K562 (cell line): ENCODE data around the gene EXOC4. TPM values are rescaled to one million over a fixed set of nuclear protein-coding genes. Genes with fewer than 3 reads are reported as not detected.

Experiments used
- ATAC-seq: fragments of 200-7000 bp; cut with Tn5 transposase; 3 replicates; pipeline ENCODE4 v1.9.1; 2020; ENCODE audit warnings: moderate library complexity
- BruUV-seq: library from RNA; stranded (reverse); fragments of 400-500 nt; replicated peaks from 2 replicates; lab custom pipeline; 2021; lab: Mats Ljungman, UMichigan
- CTCF ChIA-PET: fragments of 300-600 bp; formaldehyde crosslinking; extraction: SDS; loops from one replicate; lab custom pipeline; 2021; ENCODE audit warnings: low intra/inter-chr PET ratio; lab: Yijun Ruan, JAX
- POLR2A ChIA-PET: fragments of 300-600, 350-650 bp; sonication (Branson Sonifier 250); formaldehyde crosslinking; extraction: SDS; loops from one replicate; lab custom pipeline; 2021; ENCODE audit warnings: antibody characterized with exemption, inconsistent platforms; lab: Yijun Ruan, JAX
- DNase-seq, 4 experiments: peaks; one replicate each; pipeline versions ENCODE4 v3.0.0 to v3.0.0-alpha.2; 2011 to 2018; ENCODE audit warnings: low spot score in 3 of 4, mixed read lengths in 3 of 4; ENCODE audit errors: extremely low read depth in 1 of 4
- FAIRE-seq: peaks from 2 replicates; lab custom pipeline; 2011; peaks lifted over from hg19 to GRCh38; lab: Jason Lieb, UNC
- H2AFZ ChIP-seq: 2 replicates; pipeline ENCODE4 v1.6.0; 2011; ENCODE audit warnings: low read depth, low read length, control low read depth, inconsistent platforms
- H3K27ac ChIP-seq: fragments of 200-600 bp; 3 replicates; pipeline ENCODE4 v1.8.0; 2011; ENCODE audit warnings: low read depth, mild to moderate bottlenecking, control low read depth, inconsistent platforms, low read length, moderate library complexity, mixed read lengths; ENCODE audit errors: extremely low read depth
- H3K27me3 ChIP-seq, 2 experiments: fragments of 300-600 bp in 1 of 2; 2 replicates in 1 of 2; 3 replicates in 1 of 2; pipeline versions ENCODE4 v1.6.0 to v1.8.0; 2011; ENCODE audit warnings: inconsistent platforms in 2 of 2, low read length in 2 of 2, mild to moderate bottlenecking in 1 of 2, mixed read lengths in 1 of 2, moderate library complexity in 1 of 2; ENCODE audit not compliant: control insufficient read depth in 2 of 2, insufficient read depth in 2 of 2
- H3K36me3 ChIP-seq: fragments of 300-600 bp; 3 replicates; pipeline ENCODE4 v1.8.0; 2011; ENCODE audit warnings: mild to moderate bottlenecking, low read length, inconsistent platforms; ENCODE audit not compliant: control insufficient read depth, insufficient read depth
- H3K4me1 ChIP-seq, 2 experiments: fragments of 200-600 bp in 1 of 2; replicated peaks in 1 of 2; 2 replicates in 1 of 2; 3 replicates in 1 of 2; pipeline versions ENCODE4 v1.5.1 to v1.8.0; 2011; ENCODE audit warnings: inconsistent platforms in 2 of 2, low read length in 2 of 2, mild to moderate bottlenecking in 1 of 2, mixed read lengths in 1 of 2, moderate library complexity in 1 of 2; ENCODE audit not compliant: control insufficient read depth in 2 of 2, insufficient read depth in 2 of 2
- H3K4me2 ChIP-seq: 2 replicates; pipeline ENCODE4 v1.6.1; 2011; ENCODE audit warnings: low read length, control low read depth, inconsistent platforms, mixed read lengths; ENCODE audit not compliant: insufficient read depth
- H3K4me3 ChIP-seq: fragments of 200-600 bp; sonication (generic), shearing (Covaris generic); 2 replicates; pipeline ENCODE4 v1.5.1; 2016; ENCODE audit warnings: control low read depth, inconsistent platforms
- H3K79me2 ChIP-seq: fragments of 200-600 bp; 3 replicates; pipeline ENCODE4 v1.8.0; 2011; ENCODE audit warnings: low read length, inconsistent platforms; ENCODE audit not compliant: control insufficient read depth, insufficient read depth
- H3K9ac ChIP-seq, 2 experiments: 2 replicates each; pipeline versions ENCODE4 v1.6.0 to v1.6.1; 2011; ENCODE audit warnings: low read depth in 2 of 2, low read length in 2 of 2, control low read depth in 1 of 2, inconsistent platforms in 1 of 2, mild to moderate bottlenecking in 1 of 2, mixed read lengths in 1 of 2; ENCODE audit not compliant: insufficient read depth in 1 of 2
- H3K9me1 ChIP-seq: one replicate; pipeline ENCODE4 v1.6.0; 2011; ENCODE audit warnings: inconsistent platforms, mild to moderate bottlenecking, low read length, moderate library complexity; ENCODE audit not compliant: control insufficient read depth, insufficient read depth
- H3K9me3 ChIP-seq: replicated peaks from 2 replicates; pipeline ENCODE4 v1.5.1; 2011; ENCODE audit warnings: low read depth, low read length, inconsistent platforms; ENCODE audit not compliant: control insufficient read depth, insufficient read depth
- H4K20me1 ChIP-seq: replicated peaks from 2 replicates; pipeline ENCODE4 v1.6.1; 2011; ENCODE audit warnings: low read length, inconsistent platforms, mixed read lengths; ENCODE audit not compliant: control insufficient read depth, insufficient read depth
- ESRRB ChIP-seq: fragments of 250-450 bp; sonication (Bioruptor Pico); IDR thresholded peaks from 2 replicates; pipeline ENCODE4 v1.5.0; 2020; ENCODE audit warnings: mild to moderate bottlenecking, moderate library complexity, borderline replicate concordance
- FOXJ3 ChIP-seq: sonication (generic); formaldehyde crosslinking; IDR thresholded peaks from 2 replicates; pipeline ENCODE4 v1.4.0; 2020; ENCODE audit warnings: mild to moderate bottlenecking, missing genetic modification reagents
- GATAD2B ChIP-seq: fragments of 450-650 bp; IDR thresholded peaks from 2 replicates; pipeline ENCODE4 v1.6.1; 2017; ENCODE audit warnings: mild to moderate bottlenecking, borderline replicate concordance
- NFIC ChIP-seq: fragments of 450-650 bp; IDR thresholded peaks from 2 replicates; pipeline ENCODE4 v1.6.1; 2017; ENCODE audit warnings: mild to moderate bottlenecking, inconsistent platforms
- NFYB ChIP-seq: IDR thresholded peaks from 2 replicates; pipeline ENCODE4 v1.6.1; 2011; ENCODE audit warnings: mild to moderate bottlenecking, moderate library complexity; ENCODE audit not compliant: insufficient read length; ENCODE audit errors: extremely low read depth
- NONO ChIP-seq, 2 experiments: fragments of 200-400 bp in 1 of 2; fragments of 450-650 bp in 1 of 2; formaldehyde crosslinking in 1 of 2; IDR thresholded peaks; 2 replicates each; pipeline ENCODE4 v1.6.1; 2017; ENCODE audit warnings: low read depth in 2 of 2, mild to moderate bottlenecking in 2 of 2, moderate library complexity in 2 of 2, low read length in 1 of 2
- RBM34 ChIP-seq: fragments of 200-400 bp; formaldehyde crosslinking; IDR thresholded peaks from 2 replicates; pipeline ENCODE4 v1.6.1; 2018; ENCODE audit warnings: low read length, borderline replicate concordance; ENCODE audit not compliant: insufficient read depth
- SAFB2 ChIP-seq: fragments of 200-400 bp; formaldehyde crosslinking; IDR thresholded peaks from 2 replicates; pipeline ENCODE4 v1.6.1; 2018; ENCODE audit warnings: borderline replicate concordance, low read length, low read depth, moderate library complexity; ENCODE audit not compliant: severe bottlenecking
- ZFP30 ChIP-seq: fragments of 250-450 bp; sonication (Bioruptor Pico); IDR thresholded peaks from 2 replicates; pipeline ENCODE4 v1.8.0; 2022; ENCODE audit warnings: moderate library complexity, mild to moderate bottlenecking, inconsistent platforms, borderline replicate concordance
- ZNF583 ChIP-seq: fragments of 250-450 bp; sonication (Bioruptor Pico); IDR thresholded peaks from 2 replicates; pipeline ENCODE4 v1.4.0; 2020
- ZNF589 ChIP-seq: fragments of 200-800 bp; sonication (Bioruptor generic); IDR thresholded peaks from 2 replicates; pipeline ENCODE4 v1.6.1; 2016; ENCODE audit warnings: low read depth, missing genetic modification characterization, missing compliant biosample characterization
- ZNF717 ChIP-seq: fragments of 250-450 bp; sonication (Bioruptor Pico); IDR thresholded peaks from 2 replicates; pipeline ENCODE4 v1.5.0; 2021
- ZNF785 ChIP-seq: fragments of 250-450 bp; sonication (Bioruptor Pico); IDR thresholded peaks from 2 replicates; pipeline ENCODE4 v1.4.0; 2020; ENCODE audit warnings: mild to moderate bottlenecking
- WGBS: fragments of 100-300 bp; shearing (Covaris generic); methylation state at CpG from one replicate; pipeline ENCODE4 v1.1.6; 2016; ENCODE audit warnings: low coverage, mixed read lengths; ENCODE audit not compliant: insufficient coverage; ENCODE audit errors: missing lambda C conversion rate; 5-methylcytosine and 5-hydroxymethylcytosine counted together
- in situ Hi-C: fragments of 300-500 bp; cut with MboI; formaldehyde crosslinking; loops from 4 replicates; pipeline ENCODE4 v1.15.0; 2018; ENCODE audit warnings: inconsistent platforms, mixed read lengths
- intact Hi-C: fragments of 100-400 bp; cut with micrococcal nuclease; formaldehyde crosslinking; loops from 2 replicates; pipeline ENCODE4 v1.14.2; 2022
- polyA plus RNA-seq, 8 experiments: library from polyadenylated mRNA; depleted of rRNA in 4 of 8; stranded (reverse) in 5 of 8; unstranded in 3 of 8; fragments of >200 nt; fragmentation: Nextera tagmentation in 2 of 8; fragmentation: Illumina TruSeq in 1 of 8; extraction: Ambion mirVana in 2 of 8; extraction: Trizol in 1 of 8; gene quantifications; 2 replicates each; pipeline versions ENCODE4 v1.2.1 to v1.2.3, GENCODE V29; 2011 to 2014; ENCODE audit warnings: inconsistent platforms in 1 of 8, missing spikeins in 1 of 8
- total RNA-seq, 7 experiments: library from RNA; depleted of rRNA in 6 of 7; stranded (reverse); fragments of >200 nt in 6 of 7; fragmentation: Illumina TruSeq in 2 of 7; extraction: Trizol in 2 of 7; gene quantifications; 2 replicates each; pipeline versions ENCODE4 v1.2.1 to v1.2.3, GENCODE V29; 2011 to 2021; ENCODE audit warnings: low replicate concordance in 1 of 7
- TF ChIP-seq, protein P1 (sequence below): IDR thresholded peaks from 2 replicates; pipeline ENCODE4 v1.6.1; 2012; ENCODE audit warnings: low read depth, low read length, improper control_type of control experiment, borderline replicate concordance

EXOC4 gene
- total and polyA plus RNA-seq, 9 of the 15 experiments (the other 6 are each of a cell fraction or from before 2014, with no cell fraction given) = 18.5 to 73.1 (median 46.6) TPM

DNA sequence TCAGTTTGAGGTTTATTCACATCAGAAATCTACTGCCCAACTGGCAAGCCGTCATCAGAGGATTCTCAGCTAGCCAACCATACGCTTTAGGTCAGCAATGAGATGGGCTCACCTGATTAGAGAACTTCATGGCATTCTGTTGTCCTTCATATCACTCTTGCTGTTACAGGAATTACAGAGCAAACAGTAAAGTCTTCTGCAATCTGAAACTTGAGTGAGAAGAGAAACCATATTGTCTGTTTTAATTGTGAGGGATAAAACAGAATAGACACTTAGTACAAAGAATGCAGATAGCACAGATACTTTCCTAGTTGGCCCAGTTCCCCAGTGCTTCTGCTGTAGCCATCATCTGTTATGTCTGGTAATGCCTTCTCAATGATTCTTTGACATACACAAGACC lies 366.6 kb downstream of the EXOC4 start:
- ATAC-seq = no peak
- H3K36me3 ChIP-seq = no peaks in the 10 kb centered on the region
- H4K20me1 ChIP-seq = no peaks in the 10 kb centered on the region
- H3K4me1 ChIP-seq = no peaks in the 10 kb centered on the region
- H3K9ac ChIP-seq = no peak overlapping the region
- no peak for FAIRE-seq
- H3K4me3 ChIP-seq = no peak overlapping the region
- intact Hi-C loops = no loop called here
- in situ Hi-C loops = no loop called here
- POLR2A ChIA-PET = no interaction called here
- H3K9me3 ChIP-seq = no peaks in the 10 kb centered on the region
- CTCF ChIA-PET = no interaction called here
- H3K9me1 ChIP-seq = no peaks in the 10 kb centered on the region
- H2AFZ ChIP-seq = no peak overlapping the region
- H3K4me2 ChIP-seq = no peak overlapping the region
- WGBS = 74% methylated on average over 2 of the region's 2 CpGs
- DNase-seq = no peak
- no TSS peak for BruUV-seq
- H3K27ac ChIP-seq = no peak overlapping the region
- TF ChIP-seq NFYB = no peak
- TF ChIP-seq ZNF589 (CRISPR knock-in tag) = no peak
- no peak for TF ChIP-seq FOXJ3 (CRISPR knock-in tag)
- TF ChIP-seq ZNF785 (CRISPR knock-in tag) = no peak
- TF ChIP-seq NFIC = no peak
- TF ChIP-seq ZFP30 (CRISPR knock-in tag) = no peak
- no peak for TF ChIP-seq ZNF717 (CRISPR knock-in tag)
- TF ChIP-seq ZNF583 (CRISPR knock-in tag) = no peak
- TF ChIP-seq NONO (IDR thresholded peaks at IDR 0.05; ENCODE audit: low read depth in 2 of 2, low read length in 1 of 2) = no peak
- no peak for TF ChIP-seq RBM34
- TF ChIP-seq ESRRB = no peak
- no peak for TF ChIP-seq GATAD2B
- no peak for TF ChIP-seq SAFB2
- TF ChIP-seq, protein P1, sequence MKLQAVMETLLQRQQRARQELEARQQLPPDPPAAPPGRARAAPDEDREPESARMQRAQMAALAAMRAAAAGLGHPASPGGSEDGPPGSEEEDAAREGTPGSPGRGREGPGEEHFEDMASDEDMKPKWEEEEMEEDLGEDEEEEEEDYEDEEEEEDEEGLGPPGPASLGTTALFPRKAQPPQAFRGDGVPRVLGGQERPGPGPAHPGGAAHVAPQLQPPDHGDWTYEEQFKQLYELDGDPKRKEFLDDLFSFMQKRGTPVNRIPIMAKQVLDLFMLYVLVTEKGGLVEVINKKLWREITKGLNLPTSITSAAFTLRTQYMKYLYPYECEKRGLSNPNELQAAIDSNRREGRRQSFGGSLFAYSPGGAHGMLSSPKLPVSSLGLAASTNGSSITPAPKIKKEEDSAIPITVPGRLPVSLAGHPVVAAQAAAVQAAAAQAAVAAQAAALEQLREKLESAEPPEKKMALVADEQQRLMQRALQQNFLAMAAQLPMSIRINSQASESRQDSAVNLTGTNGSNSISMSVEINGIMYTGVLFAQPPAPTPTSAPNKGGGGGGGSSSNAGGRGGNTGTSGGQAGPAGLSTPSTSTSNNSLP = no peak
- TF ChIP-seq, all 486 proteins: peak for 0
- Histone ChIP-seq H3K79me2 (no peaks in the 10 kb centered on the region), H3K27me3 (no peaks in the 10 kb centered on the region)
